UCSD-AML1 (cell line): Measurements from ENCODE around the gene XXYLT1.

Source experiments
- DNase-seq: peaks from one replicate; lab custom pipeline; 2025; ENCODE audit not compliant: unreplicated experiment; lab: John Stamatoyannopoulos, UW

XXYLT1 gene

DNA sequence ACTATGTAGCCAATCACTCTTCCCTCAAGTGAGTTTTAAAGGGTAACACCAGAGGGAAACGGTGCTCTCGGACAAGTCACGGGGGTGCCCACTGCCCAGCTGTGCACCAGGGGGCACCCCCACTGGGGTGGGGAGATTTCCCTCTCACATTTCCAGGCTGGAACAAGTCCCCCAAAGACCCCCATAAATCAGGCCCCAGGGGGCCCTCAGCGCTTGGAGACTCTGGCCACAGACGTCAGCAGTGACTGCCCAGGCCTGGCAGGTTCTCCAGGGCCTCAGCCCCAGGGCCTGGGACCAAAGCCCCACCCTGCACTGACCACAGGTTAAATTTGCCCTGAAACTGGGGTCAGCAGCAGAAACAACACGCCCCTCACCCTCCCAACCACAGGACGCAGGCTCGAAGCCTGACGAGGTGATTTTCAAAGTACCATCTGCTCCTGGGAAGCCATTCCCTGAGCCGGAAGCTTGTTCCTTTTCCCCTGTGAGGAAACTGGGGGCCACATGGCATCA lies 17.0 kb downstream of the XXYLT1 start:
- DNase-seq: no peak

GRCh38 chr3:195251336-195252065 lies 19.5 kb downstream of the XXYLT1 start:
- DNase-seq: no peak

DNA sequence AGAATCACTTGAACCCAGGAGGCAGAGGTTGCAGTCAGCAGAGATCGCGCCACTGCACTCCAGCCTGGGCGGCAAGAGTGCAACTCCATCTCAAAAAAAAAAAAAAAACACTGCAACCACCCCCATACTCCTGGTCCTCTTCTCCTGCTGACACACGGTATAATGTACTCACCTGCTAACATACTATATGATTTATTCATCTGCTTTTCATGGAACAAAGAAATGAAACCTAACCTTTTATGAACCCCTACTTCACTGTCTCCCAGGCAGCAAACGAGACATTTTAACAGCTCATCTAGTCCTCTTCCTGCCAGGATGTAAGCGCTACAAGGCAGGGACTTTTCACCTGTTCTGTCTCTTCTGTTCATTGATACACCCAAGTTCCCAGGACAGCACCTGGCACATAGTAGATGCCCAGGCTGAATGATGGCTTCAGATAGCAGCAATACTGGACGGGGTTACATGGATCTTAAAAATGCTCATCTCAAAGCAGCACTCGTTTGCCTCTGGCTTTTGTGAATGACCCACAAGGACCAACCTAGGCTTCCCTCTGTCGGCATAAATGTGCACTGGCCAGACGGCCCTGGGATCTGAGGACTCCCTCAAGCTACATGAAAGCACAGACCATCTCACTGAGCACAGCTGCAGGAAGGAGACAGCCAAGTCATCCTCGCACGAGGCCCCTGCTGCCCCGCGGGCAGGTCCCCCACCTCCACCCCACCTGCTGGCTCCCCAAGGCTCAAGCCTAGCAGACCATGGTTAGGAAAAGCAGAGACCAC lies 20.3 kb downstream of the XXYLT1 start:
- no peak for DNase-seq

DNA sequence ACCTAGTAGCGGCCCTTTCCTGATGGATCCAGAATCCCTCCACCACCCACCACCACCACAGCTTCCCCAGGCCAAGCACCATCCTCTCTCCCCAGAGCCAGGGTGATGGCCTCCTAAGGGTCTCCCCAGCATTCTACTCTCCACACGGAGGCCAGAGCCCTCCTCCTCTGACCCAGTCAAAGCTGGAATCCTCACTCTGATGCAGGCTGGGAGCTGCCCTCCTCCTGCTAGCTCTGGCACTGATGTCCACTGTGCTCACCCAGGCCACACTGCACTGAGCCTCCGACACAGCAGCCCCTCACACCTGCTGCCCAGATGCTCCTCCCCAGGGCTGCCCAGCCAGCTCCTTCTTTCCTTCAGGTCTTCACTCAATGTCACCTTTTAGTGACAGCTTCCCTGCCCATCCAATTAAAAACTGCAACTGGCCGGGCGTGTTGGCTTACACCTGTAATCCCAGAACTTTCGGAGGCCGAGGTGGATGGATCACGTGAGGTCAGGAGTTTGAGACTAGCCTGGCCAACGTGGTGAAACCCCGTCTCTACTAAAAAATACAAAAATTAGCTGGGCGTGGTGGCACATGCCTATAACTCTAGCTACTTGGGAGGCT lies 21.0 kb downstream of the XXYLT1 start:
- DNase-seq: no peak

DNA sequence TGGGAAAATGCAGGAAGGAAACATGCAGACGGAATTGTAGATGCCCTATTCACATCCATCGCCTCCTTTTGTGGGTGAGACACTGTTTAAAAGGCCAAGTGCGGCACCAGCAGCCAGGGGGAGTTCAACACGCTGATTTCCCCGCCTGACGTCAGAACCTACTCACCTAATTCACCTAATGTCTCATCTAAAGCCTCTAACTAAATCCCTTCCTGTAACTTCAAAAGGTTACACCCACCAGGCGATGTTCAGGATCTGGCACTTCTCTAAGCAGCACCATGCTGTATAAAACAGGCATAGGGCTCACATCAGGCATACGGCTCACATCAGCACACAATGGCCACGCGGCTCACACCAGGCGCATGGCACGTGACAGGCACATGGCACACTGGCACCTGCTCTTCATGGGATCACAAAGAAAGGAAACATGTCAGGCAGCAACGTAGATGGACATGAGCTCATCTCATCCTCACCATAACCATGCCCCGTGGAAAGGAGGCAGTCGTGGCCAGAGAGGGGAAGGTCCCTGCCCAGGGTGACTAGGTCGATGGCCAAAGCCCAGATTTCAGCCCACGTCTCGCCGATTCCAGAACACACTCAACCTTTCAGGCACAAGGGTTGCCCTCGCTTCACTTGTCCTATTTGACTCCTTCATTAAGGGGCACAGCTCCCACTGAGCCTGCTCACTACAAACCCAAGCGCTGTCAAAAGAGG lies 21.7 kb downstream of the XXYLT1 start:
- DNase-seq: no peak

- DNase-seq: no peak
Measured at GRCh38 chr3:195248281-195248680, 22.7 kb downstream of the XXYLT1 start.

DNA sequence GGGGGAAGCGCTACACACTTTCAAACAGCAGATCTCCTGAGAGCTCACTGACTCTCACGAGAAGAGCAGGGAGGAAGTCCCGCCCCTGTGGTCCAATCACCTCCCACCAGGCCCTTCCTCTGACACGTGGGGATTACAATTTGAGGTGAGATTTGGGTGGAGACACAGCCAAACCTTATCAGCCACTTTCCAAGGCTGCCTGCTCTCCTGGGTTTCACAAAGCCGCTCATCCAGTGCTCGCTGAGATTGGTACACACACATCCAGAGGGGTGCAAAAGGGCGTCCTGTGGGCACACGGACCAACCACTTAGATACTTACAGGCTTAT lies 23.1 kb downstream of the XXYLT1 start:
- DNase-seq: no peak

- no peak for DNase-seq
Measured at GRCh38 chr3:195247086-195247862, 23.7 kb downstream of the XXYLT1 start.

DNA sequence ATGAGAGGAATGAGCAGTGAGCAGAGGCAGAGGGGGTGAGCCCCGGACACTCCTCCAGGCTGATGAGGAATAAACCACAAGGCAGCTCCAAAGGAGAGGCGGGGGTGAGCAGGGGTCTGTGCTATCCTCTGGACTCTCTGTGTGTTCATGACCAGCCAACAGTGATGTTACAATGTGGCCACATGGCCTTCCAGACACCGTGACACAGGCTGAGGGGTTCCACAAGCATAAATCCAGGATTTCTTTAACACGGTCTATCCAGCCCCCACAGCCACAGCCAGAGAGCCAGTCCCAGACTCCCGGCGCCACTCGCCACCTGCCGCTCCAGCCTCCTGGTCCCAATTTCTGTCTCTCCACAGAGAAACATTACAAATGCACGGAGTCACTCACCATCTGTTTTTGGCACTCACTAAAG lies 24.4 kb downstream of the XXYLT1 start:
- DNase-seq: no peak

GRCh38 chr3:195245531-195245951 lies 25.4 kb downstream of the XXYLT1 start:
- no peak for DNase-seq

GRCh38 chr3:195241592-195242355 lies 29.2 kb downstream of the XXYLT1 start:
- no peak for DNase-seq

GRCh38 chr3:195240939-195241338 lies 30.0 kb downstream of the XXYLT1 start:
- no peak for DNase-seq

DNA sequence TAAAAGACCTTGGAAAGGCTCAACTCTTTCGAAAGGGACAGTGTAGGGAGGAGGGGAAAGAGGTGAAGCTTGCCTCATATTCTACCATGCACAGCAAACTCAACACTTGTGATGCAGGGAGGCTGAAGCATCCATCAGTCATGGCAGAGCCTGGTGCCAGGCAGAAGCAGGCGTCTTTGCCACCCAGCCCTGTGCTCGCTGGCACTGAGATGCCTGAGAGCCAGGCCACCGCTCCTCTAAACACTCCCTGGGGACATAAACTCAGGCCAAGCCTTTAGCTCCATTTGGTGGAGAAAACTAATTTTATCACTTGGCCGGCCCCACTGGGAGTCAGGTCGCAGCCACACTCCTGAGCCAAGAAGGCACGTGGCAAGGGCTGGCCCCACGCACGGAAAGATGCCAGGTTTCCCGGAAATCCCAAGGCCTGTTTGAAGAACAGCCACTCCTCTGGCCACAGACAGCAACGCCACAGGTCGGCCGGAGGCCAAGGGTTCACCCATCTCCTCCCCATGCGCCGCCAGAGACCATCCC lies 30.7 kb downstream of the XXYLT1 start:
- DNase-seq: no peak

GRCh38 chr3:195239121-195239520 lies 31.8 kb downstream of the XXYLT1 start:
- no peak for DNase-seq

DNA sequence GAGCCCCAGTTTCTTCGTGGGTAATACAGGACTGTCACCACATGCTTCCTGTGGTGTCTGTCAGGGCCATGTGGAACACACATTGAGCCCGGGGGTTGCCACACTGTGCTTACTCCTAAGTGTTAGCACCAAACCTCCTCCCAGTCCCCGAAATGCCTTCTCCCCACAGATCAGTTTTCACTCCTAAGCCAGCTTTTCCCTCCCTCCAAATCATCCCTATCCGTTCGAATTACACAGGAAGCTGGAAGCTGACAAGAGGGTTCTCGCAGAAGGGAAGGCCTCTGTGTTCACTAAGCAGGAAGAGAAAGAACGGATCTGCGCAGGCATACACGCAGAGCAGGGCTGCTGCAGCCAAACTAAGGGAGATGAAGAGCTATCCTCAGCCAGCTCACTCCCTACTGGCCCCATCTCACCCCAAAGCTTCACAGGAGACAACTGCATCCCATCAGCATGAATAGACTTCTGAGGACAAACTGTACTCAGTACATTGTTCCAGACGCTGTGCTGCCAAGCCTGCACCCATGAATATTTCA lies 32.3 kb downstream of the XXYLT1 start:
- no peak for DNase-seq

- no peak for DNase-seq
Measured at GRCh38 chr3:195238081-195238571, 32.8 kb downstream of the XXYLT1 start.

- DNase-seq: no peak
Measured at GRCh38 chr3:195236801-195237570, 34.0 kb downstream of the XXYLT1 start.

GRCh38 chr3:195236076-195236798 lies 34.7 kb downstream of the XXYLT1 start:
- no peak for DNase-seq
